Astrocyte (in vitro differentiated cells and primary cell): ENCODE measurements around the gene GALE.

ENCODE experiments used
- CTCF ChIP-seq: IDR thresholded peaks from 2 replicates; pipeline ENCODE4 v1.5.1; 2011; ENCODE audit warnings: low read depth, mild to moderate bottlenecking, inconsistent platforms, low read length, moderate library complexity; ENCODE audit not compliant: insufficient read depth
- EZH2 ChIP-seq: IDR thresholded peaks from 2 replicates; pipeline ENCODE4 v1.6.1; 2012; ENCODE audit warnings: mild to moderate bottlenecking, low read length, inconsistent platforms; ENCODE audit not compliant: insufficient read depth

- TF ChIP-seq EZH2 (no peak), CTCF (no peak)
Measured at GRCh38 chr1:23751815-23752200, 48.7 kb downstream of the GALE start.
